Endothelial cell of umbilical vein (primary cell): ENCODE measurements around the gene SETBP1. TPM values are rescaled to one million over a fixed set of nuclear protein-coding genes. Genes with fewer than 3 reads are reported as not detected.

Source experiments
- BruUV-seq: library from RNA; stranded (reverse); fragments of 400-500 nt; replicated peaks from 2 replicates; lab custom pipeline; 2021; lab: Mats Ljungman, UMichigan
- CTCF ChIA-PET: fragments of 300-600, 350-600 bp; sonication (Branson Sonifier 250); formaldehyde crosslinking; loops from one replicate; lab custom pipeline; 2021; ENCODE audit warnings: antibody characterized with exemption, inconsistent platforms; lab: Charles Lee
- POLR2A ChIA-PET: fragments of 300-600, 350-600 bp; sonication (Branson Sonifier 250); formaldehyde crosslinking; loops from one replicate; lab custom pipeline; 2021; ENCODE audit warnings: antibody characterized with exemption, inconsistent platforms; lab: Charles Lee
- DNase-seq: peaks from one replicate; pipeline ENCODE4 v3.0.0-alpha.2; 2011; ENCODE audit warnings: low read depth, low spot score
- FAIRE-seq: peaks from 2 replicates; lab custom pipeline; 2011; peaks lifted over from hg19 to GRCh38; lab: Jason Lieb, UNC
- H2AFZ ChIP-seq: 2 replicates; pipeline ENCODE4 v1.6.0; 2012; ENCODE audit warnings: low read depth, low read length, control low read depth, inconsistent platforms
- H3K27ac ChIP-seq: 2 replicates; pipeline ENCODE4 v1.5.1; 2011; ENCODE audit warnings: low read depth, mild to moderate bottlenecking, control low read depth, low read length, moderate library complexity; ENCODE audit not compliant: insufficient read depth
- H3K27me3 ChIP-seq, 2 experiments: 2 replicates each; pipeline versions ENCODE4 v1.6.0 to v1.6.1; 2011; ENCODE audit warnings: low read length in 2 of 2, mixed read lengths in 1 of 2; ENCODE audit not compliant: control insufficient read depth in 2 of 2, insufficient read depth in 2 of 2
- H3K36me3 ChIP-seq, 2 experiments: 2 replicates in 1 of 2; 3 replicates in 1 of 2; pipeline ENCODE4 v1.5.1; 2011; ENCODE audit warnings: low read length in 2 of 2, mild to moderate bottlenecking in 1 of 2, moderate library complexity in 1 of 2; ENCODE audit not compliant: control insufficient read depth in 2 of 2, insufficient read depth in 2 of 2; ENCODE audit errors: extremely low read depth in 1 of 2
- H3K4me1 ChIP-seq: 3 replicates; pipeline ENCODE4 v1.5.1; 2011; ENCODE audit warnings: mild to moderate bottlenecking, low read length; ENCODE audit not compliant: control insufficient read depth, insufficient read depth; ENCODE audit errors: extremely low read depth
- H3K4me2 ChIP-seq: 2 replicates; pipeline ENCODE4 v1.6.1; 2011; ENCODE audit warnings: low read length, control low read depth, mixed read lengths; ENCODE audit not compliant: insufficient read depth
- H3K4me3 ChIP-seq, 3 experiments: fragments of 200-600 bp in 1 of 3; sonication (generic), shearing (Covaris generic) in 1 of 3; replicated peaks in 1 of 3; 2 replicates each; pipeline ENCODE4 v1.5.1; 2011 to 2016; ENCODE audit warnings: control low read depth in 3 of 3, low read length in 3 of 3, mild to moderate bottlenecking in 2 of 3, inconsistent platforms in 1 of 3, low read depth in 1 of 3, moderate library complexity in 1 of 3; ENCODE audit not compliant: insufficient read depth in 1 of 3
- H3K79me2 ChIP-seq: 2 replicates; pipeline ENCODE4 v1.6.0; 2012; ENCODE audit warnings: low read length, inconsistent platforms; ENCODE audit not compliant: control insufficient read depth, insufficient read depth
- H3K9ac ChIP-seq: replicated peaks from 2 replicates; pipeline ENCODE3; 2011; ENCODE audit warnings: low read length, control low read depth; ENCODE audit not compliant: insufficient read depth; ENCODE audit errors: extremely low read depth
- H3K9me1 ChIP-seq: replicated peaks from 3 replicates; pipeline ENCODE4 v1.6.0; 2011; ENCODE audit warnings: mild to moderate bottlenecking, low read length; ENCODE audit not compliant: control insufficient read depth, insufficient read depth; ENCODE audit errors: extremely low read depth
- H3K9me3 ChIP-seq: replicated peaks from 2 replicates; pipeline ENCODE4 v1.5.1; 2012; ENCODE audit warnings: low read length, inconsistent platforms; ENCODE audit not compliant: control insufficient read depth, insufficient read depth
- H4K20me1 ChIP-seq: replicated peaks from 2 replicates; pipeline ENCODE3; 2011; ENCODE audit warnings: mild to moderate bottlenecking, low read length; ENCODE audit not compliant: control insufficient read depth, insufficient read depth; ENCODE audit errors: extremely low read depth
- CTCF ChIP-seq, 2 donors: IDR thresholded peaks; 1 replicate in 1 of 2; 2 replicates in 1 of 2; pipeline ENCODE4 v1.5.1; 2011; ENCODE audit warnings: low read length in 2 of 2, mild to moderate bottlenecking in 2 of 2, moderate library complexity in 2 of 2, control low read depth in 1 of 2, inconsistent platforms in 1 of 2, low read depth in 1 of 2; ENCODE audit not compliant: insufficient read depth in 1 of 2; ENCODE audit errors: extremely low read depth in 1 of 2
- EZH2 ChIP-seq: IDR thresholded peaks from 2 replicates; pipeline ENCODE4 v1.6.1; 2012; ENCODE audit warnings: borderline replicate concordance, low read depth, mild to moderate bottlenecking, moderate library complexity, low read length, inconsistent platforms; ENCODE audit not compliant: severe bottlenecking
- FOS ChIP-seq: IDR thresholded peaks from 2 replicates; pipeline ENCODE4 v1.6.1; 2011; ENCODE audit warnings: mild to moderate bottlenecking, low read length, moderate library complexity, borderline replicate concordance; ENCODE audit not compliant: insufficient read depth
- GATA2 ChIP-seq: IDR thresholded peaks from 2 replicates; pipeline ENCODE4 v1.7.0; 2011; ENCODE audit warnings: low read depth, mild to moderate bottlenecking, moderate library complexity, mixed read lengths, low read length; ENCODE audit not compliant: insufficient read length, insufficient read depth
- JUN ChIP-seq: IDR thresholded peaks from 2 replicates; pipeline ENCODE4 v1.6.1; 2011; ENCODE audit warnings: borderline replicate concordance, low read depth; ENCODE audit not compliant: insufficient read length, insufficient read depth
- MYC ChIP-seq: IDR thresholded peaks from one replicate; pipeline ENCODE4 v1.6.1; 2011; ENCODE audit warnings: mild to moderate bottlenecking, low read depth, low read length
- POLR2A ChIP-seq: IDR thresholded peaks from 2 replicates; pipeline ENCODE4 v1.6.1; 2012; ENCODE audit warnings: low read depth, mild to moderate bottlenecking, control low read depth, low read length
- POLR2AphosphoS5 ChIP-seq: IDR thresholded peaks from 2 replicates; pipeline ENCODE4 v1.6.1; 2012; ENCODE audit warnings: low read depth, mild to moderate bottlenecking, control low read depth, low read length, moderate library complexity; ENCODE audit not compliant: insufficient read depth
- dilution Hi-C: fragments of 300-500 bp; cut with MboI; formaldehyde crosslinking; loops from one replicate; pipeline ENCODE4 v1.15.0; 2019; ENCODE audit warnings: low sequenced_read_pairs; ENCODE audit not compliant: extremely low pct_ligation_motif_present
- intact Hi-C: fragments of 100-400 bp; cut with micrococcal nuclease; formaldehyde crosslinking; loops from one replicate; pipeline ENCODE4 v1.10.0; 2022
- polyA plus RNA-seq, 4 experiments: library from polyadenylated mRNA; depleted of rRNA in 3 of 4; stranded (reverse) in 3 of 4; unstranded in 1 of 4; fragments of >200 nt; gene quantifications; 2 replicates each; pipeline versions ENCODE4 v1.2.1 to v1.2.3, GENCODE V29; 2011 to 2012; ENCODE audit warnings: missing spikeins in 1 of 4
- total RNA-seq: library from RNA; stranded (reverse); gene quantifications from 2 replicates; pipeline ENCODE4 v1.2.3, GENCODE V29; 2021
- TF ChIP-seq, protein P1 (sequence below): IDR thresholded peaks from 2 replicates; pipeline ENCODE4 v1.6.1; 2011; ENCODE audit not compliant: insufficient read depth, insufficient read length

Gene SETBP1
- total and polyA plus RNA-seq, 2 donors (not counting 3 experiments of a cell fraction or from before 2014, with no cell fraction given): 0.76 to 3.1 TPM

GRCh38 chr18:44795241-44795640 lies 114.6 kb downstream of the SETBP1 start:
- H3K4me3 ChIP-seq: no peak overlapping the region
- TF ChIP-seq, protein P1, sequence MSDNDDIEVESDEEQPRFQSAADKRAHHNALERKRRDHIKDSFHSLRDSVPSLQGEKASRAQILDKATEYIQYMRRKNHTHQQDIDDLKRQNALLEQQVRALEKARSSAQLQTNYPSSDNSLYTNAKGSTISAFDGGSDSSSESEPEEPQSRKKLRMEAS: no peak
- TF ChIP-seq CTCF (IDR thresholded peaks at IDR 0.05; ENCODE audit: extremely low read depth in 1 of 2, insufficient read depth in 1 of 2, low read depth in 1 of 2, low read length in 2 of 2) (no peak), POLR2A (no peak), FOS (no peak), POLR2AphosphoS5 (no peak), JUN (no peak), MYC (no peak), EZH2 (no peak), GATA2 (no peak)
- no peak overlapping the region for H3K4me2 ChIP-seq
- no peaks in the 10 kb centered on the region for H4K20me1 ChIP-seq
- no peak for FAIRE-seq
- H3K27me3 ChIP-seq: no peaks in the 10 kb centered on the region
- ChIA-PET POLR2A (no interaction called here), CTCF (no interaction called here)
- H2AFZ ChIP-seq: no peak overlapping the region
- H3K9me1 ChIP-seq: no peaks in the 10 kb centered on the region
- no peak overlapping the region for H3K9ac ChIP-seq
- dilution Hi-C loops (no loop called here), intact Hi-C loops (no loop called here)
- DNase-seq: no peak
- no TSS peak for BruUV-seq
- H3K79me2 ChIP-seq: no peaks in the 10 kb centered on the region
- no peak overlapping the region for H3K27ac ChIP-seq
- H3K36me3 ChIP-seq: no peaks in the 10 kb centered on the region
- no peaks in the 10 kb centered on the region for H3K4me1 ChIP-seq
- no peaks in the 10 kb centered on the region for H3K9me3 ChIP-seq
